GM19023 (cell line): ENCODE results near the gene ZNF366.

Experiments used
- ATAC-seq: cut with Tn5 transposase; IDR thresholded peaks from one replicate; pipeline ENCODE4 v1.9.1; 2021; ENCODE audit warnings: mild to moderate bottlenecking, moderate library complexity; ENCODE audit not compliant: unreplicated experiment

Gene ZNF366

DNA sequence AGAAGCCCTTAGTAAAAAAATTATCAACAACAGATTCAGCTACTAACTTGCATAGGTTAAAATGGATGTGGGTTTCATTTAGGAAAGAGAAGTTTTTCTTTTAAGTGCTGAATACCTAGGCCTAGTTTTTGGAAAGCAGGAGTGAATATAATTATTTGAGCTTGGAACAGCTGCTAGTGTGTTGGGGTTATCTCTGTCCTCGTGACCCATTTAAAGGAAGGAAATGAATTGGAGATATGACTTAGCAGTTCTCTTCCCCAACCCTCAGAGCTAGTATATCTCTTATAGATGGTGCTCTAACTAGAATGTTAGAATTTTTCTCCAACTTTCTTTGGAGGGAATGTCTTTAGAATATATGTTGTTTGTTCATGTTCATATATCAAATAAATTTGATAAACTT is 38.6 kb downstream of the ZNF366 start:
- no peak for ATAC-seq

DNA sequence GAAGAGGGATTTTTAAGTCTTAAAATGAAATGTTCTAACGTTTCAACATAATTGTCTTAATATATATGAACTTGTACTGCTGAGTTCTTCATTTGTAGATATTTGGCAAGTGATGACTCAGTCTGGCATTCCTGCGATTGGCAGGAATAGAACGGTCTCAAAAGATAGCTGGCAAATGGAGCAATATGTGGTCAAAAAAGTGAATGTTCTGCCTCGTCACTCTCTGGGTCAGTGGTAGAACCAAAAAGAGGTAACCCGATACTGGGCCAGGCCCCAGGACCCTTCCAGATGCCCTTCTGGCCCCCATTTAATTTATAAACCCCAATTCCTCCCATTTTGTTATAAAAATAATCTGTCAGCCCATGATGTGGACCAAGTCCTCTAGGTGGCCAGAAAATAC is 39.2 kb downstream of the ZNF366 start:
- ATAC-seq = no peak

DNA sequence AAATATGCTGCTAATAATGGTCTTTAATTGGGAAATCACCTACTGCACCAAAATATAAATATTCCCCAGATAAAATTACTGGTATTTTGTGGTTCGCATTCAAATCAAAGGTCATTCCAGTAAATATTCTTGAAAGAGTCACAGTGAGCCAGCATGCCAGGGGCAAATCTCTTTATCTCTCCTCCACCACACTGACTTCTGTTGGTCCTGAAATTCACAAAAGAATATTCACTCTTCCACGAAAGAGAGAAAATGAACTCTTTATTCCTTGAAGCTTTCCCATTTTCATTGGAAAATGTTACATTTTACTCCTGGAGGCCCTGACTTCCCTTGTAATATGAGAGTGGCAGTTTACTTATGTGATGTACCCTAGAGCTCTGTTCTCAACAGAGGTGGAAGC is 39.7 kb downstream of the ZNF366 start:
- no peak for ATAC-seq

DNA sequence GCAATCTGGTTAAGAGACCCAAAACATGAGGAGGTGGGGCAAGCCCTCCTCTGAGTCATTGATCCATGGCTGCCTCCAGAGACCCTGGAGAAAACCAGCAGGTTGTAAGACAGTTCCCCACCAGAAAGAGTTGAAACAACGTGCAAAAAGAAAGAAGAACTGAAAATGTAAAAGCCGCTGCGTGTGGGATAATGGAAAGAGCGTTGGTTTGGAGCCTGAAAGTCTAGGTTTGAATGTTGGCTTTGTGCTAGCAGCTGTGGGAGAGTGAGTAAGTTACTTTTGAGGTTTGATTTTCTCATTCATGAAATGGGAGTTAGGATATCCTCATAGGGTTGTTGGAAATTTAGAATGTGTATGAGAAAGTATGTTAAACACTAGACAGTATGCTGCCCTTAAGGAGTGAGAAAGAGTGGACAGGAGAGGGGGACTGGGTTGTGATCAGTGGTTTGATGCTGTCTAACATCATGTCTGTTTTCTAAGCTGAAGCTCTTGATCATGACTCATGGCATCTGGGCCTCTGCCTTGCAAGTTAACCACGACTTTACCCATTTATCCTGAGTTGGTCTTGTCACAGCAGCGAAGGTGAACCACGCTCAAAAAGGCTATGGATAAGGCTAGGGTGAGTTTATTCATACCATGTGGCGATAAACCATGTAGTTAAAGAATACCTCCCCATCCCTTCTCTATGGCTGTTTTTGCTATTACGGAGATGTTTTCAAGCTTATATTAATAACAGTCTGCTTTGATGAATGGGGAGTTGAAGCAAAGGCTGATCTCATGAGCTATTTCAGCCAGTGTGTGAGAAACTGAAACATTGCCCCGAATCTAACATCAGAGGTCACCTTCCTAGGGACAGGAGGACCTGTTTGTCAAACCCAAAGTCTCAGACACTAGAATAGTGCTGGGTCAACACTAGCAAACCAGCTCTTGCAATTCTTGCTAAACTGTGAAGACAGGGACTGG is 41.3 kb downstream of the ZNF366 start:
- peak; percentile 69 for ATAC-seq

DNA sequence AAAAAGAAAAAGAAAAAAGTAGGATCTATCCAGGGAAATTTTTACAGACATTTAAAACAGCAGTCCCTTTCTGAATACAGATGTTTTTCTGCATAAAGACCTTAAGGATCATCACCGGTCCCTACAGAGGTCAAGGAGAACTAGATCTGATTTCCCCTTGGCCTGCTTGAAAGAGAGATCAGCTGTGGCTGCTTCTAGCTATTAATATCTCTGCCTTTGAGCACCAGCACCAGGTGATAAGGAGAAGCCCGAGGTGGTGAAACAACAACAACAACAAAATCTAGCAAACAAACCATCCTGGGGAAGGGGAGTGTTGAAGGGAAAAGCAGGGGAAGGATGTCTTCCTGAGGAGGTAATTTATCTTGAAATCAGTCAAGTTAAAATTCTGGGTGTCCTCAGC is 42.1 kb downstream of the ZNF366 start:
- ATAC-seq = peak; percentile 28

DNA sequence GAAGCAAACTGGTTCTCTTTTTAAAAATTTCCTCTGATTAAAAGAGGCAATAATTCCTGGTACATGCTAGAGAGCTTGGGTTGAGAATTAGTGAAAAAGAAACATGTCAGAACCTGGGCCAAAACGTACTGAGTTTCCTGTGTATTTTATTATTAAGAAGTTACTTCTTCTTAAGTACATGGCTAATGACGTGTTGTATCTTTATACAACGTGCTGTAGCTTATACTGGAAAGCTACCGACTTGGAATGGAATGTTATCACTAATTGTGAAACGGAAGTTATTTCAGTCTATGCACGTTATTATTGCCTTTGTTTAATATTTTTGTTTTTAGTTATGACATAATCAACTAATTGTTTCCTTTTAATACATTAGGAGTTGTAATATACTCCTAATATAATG is 43.1 kb downstream of the ZNF366 start:
- ATAC-seq = no peak

DNA sequence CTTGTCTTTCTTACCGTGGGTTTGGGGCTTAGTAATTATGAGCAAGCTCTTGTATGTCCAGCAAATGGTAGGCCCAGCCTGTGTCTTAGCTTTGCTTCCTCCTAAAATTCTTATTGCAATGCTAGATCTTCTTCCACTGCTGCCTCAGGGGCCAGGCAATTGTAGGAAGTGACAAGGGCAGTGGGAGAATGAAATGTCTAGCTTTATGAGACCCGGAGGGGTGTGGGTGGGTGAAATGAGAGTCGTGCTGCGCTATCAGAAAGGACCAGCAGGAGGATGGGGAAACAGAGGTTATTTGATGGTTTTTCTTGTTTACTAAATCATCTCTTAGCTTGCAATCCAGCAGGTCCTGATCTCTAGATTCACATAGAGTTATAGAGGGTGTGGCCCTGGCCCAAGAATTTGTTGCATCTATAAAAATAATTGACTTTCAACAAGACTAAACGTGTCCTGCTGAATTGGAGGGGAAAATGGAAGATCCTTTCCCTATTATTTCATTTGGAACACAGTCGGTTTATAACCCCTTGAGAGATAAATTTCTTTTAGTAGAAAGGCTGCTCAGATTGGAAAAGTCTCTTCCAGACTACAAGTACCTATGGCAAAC is 43.7 kb downstream of the ZNF366 start:
- ATAC-seq = no peak

DNA sequence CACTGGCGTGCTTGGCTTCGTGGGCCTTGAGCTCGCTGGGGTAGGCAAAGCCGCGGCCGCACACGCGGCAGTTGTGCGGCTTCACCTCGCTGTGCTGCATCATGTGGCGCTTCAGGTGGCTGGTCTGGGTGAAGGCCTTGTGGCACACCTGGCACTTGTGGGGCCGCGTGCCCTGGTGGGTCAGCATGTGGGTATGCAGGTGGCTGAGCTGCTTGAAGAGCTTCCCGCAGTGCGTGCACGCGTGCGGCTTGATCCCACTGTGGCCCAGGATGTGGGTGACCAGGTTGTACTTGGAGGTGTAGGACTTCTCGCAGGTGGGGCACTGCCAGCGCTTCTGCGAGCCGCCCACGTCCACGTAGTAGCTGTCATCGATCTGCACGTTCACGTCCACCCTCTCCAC is 46.8 kb downstream of the ZNF366 start:
- ATAC-seq = no peak

DNA sequence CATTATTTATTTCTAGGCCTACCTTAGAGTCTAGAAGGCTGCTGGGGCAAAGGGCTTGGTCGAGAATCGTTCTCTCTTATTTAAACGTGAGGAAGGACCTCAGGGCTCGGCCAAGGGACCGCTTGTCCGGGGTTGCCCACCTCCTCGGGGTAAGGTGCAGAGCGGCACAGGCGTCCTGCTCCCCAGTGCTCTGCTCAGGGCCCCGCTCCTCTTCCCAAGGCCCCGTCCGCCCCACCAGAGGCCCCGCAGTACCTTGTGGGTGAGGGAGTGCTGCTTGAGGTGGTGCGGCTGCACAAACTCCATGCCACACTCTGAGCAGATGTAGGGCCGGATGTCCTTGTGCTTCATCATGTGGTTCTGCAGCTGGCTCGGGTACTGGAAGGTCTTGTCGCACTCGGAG is 47.3 kb downstream of the ZNF366 start:
- no peak for ATAC-seq

DNA sequence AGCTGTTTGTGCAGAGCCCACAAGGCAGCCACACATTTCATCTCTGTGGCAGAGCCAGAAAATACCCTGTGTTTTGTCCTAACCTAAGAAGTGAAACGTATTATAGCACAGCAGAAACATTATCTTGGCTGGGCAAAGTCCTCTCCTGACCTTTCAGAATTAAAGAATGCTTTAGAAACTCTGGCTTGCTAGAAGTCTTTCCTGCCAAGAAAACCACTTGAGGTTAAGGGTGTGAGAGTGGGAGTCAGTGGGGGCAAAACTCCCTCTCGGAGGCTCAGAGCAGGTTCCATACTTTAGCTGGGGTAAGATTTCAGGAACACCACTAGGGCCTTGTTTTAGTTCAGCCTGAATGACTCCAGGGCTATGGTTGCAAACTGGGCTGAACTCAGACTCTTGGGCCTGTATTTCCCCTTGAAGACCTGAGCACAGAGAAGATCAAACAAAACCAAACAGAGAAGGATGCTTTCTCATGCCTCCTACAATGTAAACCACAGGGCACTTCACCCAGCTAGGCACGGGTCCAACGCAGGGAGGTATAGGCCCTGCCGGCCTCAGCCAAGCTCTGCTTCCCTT is 48.0 kb downstream of the ZNF366 start:
- no peak for ATAC-seq

DNA sequence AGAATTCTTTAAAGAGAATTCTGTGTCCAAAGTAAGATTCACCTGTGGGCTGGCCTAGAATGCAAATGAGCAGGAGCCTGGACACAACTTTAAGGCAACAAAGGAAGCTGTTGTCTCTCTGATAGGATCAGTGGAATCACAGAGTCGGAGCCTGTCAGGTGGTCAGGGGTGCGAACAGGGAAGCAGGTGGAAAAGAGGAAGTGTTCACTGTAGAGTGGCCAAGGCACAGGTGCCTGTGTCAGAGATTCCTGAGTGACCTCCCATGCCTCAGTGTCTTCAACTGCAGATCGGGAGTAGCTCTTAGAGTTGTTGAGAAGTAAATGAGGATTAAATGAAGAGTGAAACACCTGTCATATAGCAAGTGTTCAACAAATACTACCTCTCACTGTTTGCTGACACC is 48.8 kb downstream of the ZNF366 start:
- no peak for ATAC-seq

DNA sequence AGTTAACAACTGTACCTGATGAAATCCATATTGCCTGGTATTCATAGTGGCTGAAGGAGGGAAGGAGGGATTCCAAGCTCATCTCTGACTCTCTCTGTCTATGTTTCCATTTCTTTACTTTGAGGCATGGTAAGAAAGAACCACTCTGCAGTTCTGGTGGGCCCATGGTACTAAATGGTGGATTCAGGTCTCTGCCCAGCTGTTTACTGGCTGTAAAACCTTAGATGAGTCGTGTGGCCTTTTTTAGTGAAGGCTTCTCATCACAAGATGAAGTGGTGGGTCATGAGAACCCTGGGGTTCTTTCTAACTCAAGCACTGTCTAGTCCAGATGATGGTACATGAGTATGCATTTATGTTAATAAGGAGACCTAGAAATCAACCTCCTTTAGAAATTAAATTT is 49.7 kb downstream of the ZNF366 start:
- no peak for ATAC-seq

DNA sequence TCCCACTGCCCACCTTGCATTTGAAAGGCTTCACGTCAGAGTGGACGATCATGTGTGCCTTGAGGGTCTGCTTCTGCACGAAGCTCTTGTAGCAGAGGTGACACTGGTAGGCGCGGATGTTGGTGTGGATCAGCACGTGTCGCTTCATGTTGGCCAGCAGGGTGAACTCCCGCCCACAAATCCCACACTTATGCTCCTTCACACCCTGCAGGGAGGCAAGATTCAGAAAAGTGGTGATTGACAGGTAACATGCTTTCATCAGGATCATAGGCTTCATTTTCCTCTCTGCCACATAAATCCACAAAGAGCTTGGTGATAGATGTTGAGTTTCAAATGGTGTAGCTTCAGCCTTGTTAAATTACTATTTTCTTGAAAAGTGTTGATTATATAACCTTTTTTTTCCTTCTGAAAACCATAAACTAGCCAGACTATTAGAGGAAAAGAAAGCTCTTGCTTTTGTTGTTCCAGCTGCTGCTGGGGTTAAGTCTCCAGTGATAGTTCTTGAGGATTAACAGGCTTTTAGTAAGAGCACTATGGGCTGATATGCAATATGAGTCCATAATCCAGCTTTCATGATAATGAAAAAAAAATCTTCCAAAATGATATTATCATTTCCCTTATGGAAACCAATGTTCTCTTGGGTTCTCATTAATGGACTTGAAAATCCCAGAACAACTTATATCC is 50.7 kb downstream of the ZNF366 start:
- ATAC-seq = no peak

DNA sequence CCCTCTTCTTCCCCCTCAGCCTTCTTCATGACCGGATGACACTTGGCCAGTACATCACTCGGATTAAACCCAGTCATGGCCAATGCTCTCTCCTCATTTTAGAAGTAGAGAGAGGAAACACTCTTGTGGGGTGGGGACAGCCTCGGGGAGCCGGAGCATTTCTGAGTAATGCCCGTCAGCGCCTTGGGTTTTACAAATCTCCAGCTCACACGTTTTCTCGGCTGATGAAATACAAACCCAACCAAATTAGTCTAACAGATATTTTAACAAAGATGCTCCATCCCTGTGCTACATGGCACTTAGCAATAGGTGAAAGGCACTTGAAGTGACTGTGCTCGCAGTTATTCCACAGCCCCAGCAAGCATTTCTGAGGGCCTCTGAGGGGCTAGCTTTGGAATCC is 51.7 kb downstream of the ZNF366 start:
- ATAC-seq = no peak

DNA sequence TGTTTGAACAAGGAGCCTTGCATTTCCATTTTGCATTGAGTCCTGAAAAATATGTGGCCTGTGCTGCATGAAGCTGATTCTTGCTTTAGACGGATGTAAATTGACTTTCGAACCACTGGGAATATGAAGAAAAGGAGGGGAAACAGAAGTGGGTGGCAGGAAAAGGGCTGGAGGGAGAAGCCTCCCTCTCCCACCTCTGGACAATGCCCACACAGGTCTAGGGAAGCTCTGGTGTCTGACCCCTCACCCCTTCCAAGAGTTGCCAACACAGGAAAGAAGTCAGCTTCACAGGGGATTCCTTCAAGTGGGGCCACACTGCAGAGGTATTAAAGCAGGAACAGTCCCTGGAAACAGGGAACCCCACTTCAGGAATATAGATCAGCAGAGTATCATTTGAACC is 52.2 kb downstream of the ZNF366 start:
- ATAC-seq = no peak

DNA sequence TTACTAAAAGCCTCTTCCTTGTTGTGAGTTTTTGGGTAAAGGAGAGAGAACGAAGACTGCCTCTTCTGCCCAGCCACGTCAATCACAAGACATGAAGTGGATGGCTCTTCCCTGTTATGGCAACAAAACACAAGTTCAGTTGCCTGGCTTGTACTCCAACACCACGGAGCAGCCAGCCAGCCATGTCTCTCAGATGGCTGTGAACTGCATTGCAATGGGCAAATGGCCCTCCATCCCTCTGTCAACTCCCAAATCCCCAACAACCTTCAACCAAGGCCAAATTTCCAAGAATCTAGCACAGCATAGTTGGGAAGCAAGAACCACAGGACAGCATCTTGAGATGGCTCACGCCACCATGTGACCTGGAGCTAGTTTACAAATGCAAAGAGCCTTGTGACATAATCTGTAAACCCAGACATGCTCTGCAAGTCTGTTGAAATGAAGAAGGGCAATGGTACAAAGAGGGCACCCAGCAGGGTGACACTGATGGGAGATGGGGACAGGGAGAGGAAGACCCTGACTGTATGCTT is 53.9 kb downstream of the ZNF366 start:
- no peak for ATAC-seq

DNA sequence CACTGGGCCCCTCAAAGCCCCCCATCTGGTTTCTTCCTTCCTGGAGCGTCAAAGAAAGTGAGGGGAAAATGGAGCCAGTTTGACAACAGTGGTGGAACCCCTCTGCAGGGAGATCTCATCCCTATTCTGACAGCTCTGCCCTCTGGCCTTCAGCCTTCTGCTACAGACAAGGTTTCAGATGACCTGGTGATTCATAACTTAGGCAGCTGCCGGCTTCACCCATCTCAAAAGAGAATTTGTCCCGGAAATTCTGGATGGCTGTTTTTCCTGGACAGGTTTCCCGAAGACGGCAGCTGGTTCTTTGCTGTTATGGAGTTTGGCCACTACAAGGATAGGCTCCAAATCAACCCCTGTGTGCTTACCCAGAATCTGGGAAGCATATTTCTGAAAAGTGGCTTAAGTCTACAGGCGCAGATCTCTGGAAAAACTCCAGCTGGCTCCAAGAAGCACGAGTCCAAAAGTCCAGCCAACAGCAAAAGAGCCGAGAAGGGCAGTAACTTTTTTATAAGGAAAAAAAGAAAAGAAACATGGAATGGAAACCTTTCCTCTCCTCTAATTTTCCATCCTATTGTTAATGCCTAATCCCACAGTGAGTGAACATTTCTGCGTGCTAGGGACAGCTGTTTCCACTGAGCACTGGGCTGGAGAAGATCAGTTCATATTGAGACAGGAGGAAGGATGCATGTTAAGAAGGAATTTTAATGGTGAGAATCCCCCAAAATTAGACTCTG is 54.5 kb downstream of the ZNF366 start:
- ATAC-seq = no peak

DNA sequence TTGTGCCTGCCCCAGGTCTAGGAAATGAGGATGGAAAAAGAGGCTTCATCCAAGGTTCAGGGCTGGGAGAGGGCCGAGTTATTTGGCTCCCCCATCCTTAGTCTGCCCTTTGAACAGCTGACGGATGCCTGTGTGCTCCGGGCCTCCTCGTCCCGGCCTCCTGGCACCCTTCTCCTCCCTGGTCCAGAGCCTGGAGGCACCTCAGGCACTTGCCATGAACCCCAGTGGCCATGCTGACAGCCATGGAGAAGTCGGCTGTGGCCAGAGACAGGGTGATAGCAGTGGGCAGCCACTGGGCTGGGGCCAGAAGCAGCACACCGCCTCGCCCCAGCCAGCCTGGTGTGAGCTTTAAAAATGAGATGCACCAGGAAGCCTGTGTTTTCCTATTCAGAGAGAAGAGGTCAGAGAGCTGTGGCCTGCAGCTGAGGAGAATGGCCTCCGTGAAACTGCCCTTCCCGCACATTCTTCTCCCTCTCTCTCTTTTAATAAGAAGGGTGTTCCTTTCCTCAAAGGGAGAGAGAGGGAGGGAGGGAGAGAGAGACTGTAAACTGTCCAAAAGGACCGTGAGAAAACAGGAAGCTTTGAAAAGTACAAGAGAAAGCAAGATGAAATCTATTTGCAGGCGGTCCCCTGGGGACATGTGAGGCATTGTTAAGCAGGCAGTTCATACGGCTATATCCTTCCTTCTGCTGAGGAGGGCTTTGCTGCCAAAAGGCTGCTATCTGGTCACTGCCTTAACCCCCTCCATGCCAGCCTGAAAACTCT is 55.3 kb downstream of the ZNF366 start:
- ATAC-seq = peak; percentile 91

DNA sequence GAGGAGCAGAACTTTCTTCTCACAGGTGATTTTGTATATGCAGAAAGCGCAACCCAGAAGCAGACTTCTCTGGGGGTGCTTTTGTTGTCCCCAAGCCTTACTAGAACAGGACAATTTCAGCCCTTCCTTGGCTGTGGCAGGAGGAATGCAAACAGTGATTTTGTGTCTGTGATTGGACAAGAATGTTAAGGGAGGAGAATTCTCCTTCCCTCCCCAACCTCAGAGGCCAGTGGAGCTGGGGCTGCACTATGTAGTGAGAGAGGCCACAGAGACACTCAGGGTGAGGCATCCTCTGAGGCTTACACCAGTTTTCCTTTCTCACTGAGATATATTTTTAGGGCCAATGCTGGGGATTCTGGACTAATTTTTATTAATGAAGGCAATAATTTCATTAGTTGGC is 58.8 kb downstream of the ZNF366 start:
- ATAC-seq = no peak

DNA sequence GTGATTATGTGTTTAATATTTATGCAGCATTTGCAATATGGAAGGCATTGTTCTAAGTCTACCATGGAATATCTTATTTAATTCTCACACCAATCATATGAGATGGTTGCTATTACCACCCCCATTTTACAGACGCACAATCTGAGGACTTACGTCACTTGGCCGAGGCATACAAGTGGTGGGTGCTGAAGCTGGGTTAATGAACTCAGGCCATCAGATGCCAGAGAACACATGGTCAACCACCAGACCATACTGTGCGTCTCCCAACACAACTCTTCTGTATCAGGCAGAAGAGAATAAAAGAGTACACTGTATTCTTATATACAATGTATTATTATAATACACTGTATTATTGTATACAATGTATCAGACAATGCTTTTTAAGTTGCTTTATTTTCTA is 59.5 kb downstream of the ZNF366 start:
- no peak for ATAC-seq
